Dendritic cell treated with granulocyte-macrophage colony-stimulating factor and Interleukin-4, amounts not matched to agents 40 ng/mL and 50 ng/mL, for 4 days (primary cell): Measurements from ENCODE around the gene SLC2A11.
A peak's percentile ranks its signal among the peaks of the same experiment; 100 is the strongest.
"Not testable (repeated sequence)": the region's sequence is repeated elsewhere in the genome, so short reads cannot be mapped to it uniquely, and the experiment has no call there.

Experiments used
- H3K27ac Mint-ChIP-seq: one replicate; pipeline ENCODE4 v1.8.0; 2022; ENCODE audit warnings: mild to moderate bottlenecking, mixed read lengths
- H3K27me3 Mint-ChIP-seq: one replicate; pipeline ENCODE4 v1.8.0; 2022; ENCODE audit warnings: mild to moderate bottlenecking, mixed read lengths
- H3K36me3 Mint-ChIP-seq: one replicate; pipeline ENCODE4 v1.8.0; 2022; ENCODE audit warnings: low read depth, mixed read lengths
- H3K4me1 Mint-ChIP-seq: one replicate; pipeline ENCODE4 v1.8.0; 2022; ENCODE audit warnings: low read depth, mixed read lengths
- H3K4me3 Mint-ChIP-seq: one replicate; pipeline ENCODE4 v1.8.0; 2022; ENCODE audit warnings: mild to moderate bottlenecking, moderate library complexity, mixed read lengths
- H3K9me3 Mint-ChIP-seq: one replicate; pipeline ENCODE4 v1.8.0; 2022; ENCODE audit warnings: mixed read lengths
- intact Hi-C: fragments of 100-400 bp; cut with micrococcal nuclease; formaldehyde crosslinking; loops from one replicate; pipeline ENCODE4 v1.15.0; 2022

SLC2A11 gene

GRCh38 chr22:23895599-23896144 is 38.0 kb downstream of the SLC2A11 start:
- intact Hi-C loops: loop anchor here (2.0 to 10.0 kb wide), 2 partner anchors 17 to 61 kb away; partner anchors contain the start of gene DERL3
- H3K4me1 Mint-ChIP-seq: peaks cover 49% of the 10 kb centered on the region
- peaks cover 39% of the 10 kb centered on the region for H3K36me3 Mint-ChIP-seq
- H3K9me3 Mint-ChIP-seq: no peaks in the 10 kb centered on the region
- H3K27ac Mint-ChIP-seq: no peak overlapping the region
- peak overlapping the region; percentile 96 for H3K4me3 Mint-ChIP-seq
- H3K27me3 Mint-ChIP-seq: peaks cover 7% of the 10 kb centered on the region

GRCh38 chr22:23896166-23896522 is 38.5 kb downstream of the SLC2A11 start:
- Mint-ChIP-seq H3K4me1 (peaks cover 49% of the 10 kb centered on the region), H3K27ac (no peak overlapping the region), H3K27me3 (peaks cover 7% of the 10 kb centered on the region), H3K9me3 (no peaks in the 10 kb centered on the region), H3K36me3 (peaks cover 39% of the 10 kb centered on the region), H3K4me3 (peak overlapping the region; percentile 96)
- intact Hi-C loops: loop anchor here (10.0 kb wide), 1 partner anchor 61 kb away; the partner anchor contains the start of gene DERL3

DNA sequence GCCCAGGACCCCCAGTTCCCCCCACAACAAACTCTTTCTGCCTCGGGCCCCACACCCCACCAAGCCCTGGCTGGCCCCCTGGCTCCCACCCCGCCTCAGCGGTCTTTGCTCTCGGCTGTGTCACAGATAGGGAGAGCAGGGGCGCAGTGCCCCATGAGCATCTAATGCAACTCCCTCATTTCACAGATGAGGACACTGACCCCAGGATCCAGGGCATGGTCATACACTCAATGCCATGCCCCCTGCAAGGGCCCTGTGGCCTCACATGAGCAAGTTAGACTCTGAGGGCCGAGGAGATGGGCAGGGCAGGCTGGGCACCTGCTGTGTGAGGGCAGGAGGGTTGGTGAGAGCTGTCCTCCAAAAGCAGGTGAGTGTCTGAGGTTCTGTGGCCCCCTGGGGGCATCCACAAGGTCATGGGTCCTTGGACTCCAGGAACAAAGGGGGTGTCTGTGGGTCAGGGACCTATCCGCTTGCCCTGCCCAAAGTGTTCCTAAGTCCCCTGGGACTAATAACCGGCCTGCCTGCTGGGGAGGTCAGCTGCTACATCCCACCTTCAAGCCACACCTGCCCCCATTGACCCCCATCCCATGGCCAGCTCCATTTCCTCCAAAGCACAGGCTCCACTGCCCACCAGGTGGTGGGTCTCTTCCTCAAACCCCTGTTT is 39.0 kb downstream of the SLC2A11 start:
- Mint-ChIP-seq H3K27ac (no peak overlapping the region), H3K4me3 (no peak overlapping the region), H3K4me1 (peaks cover 49% of the 10 kb centered on the region), H3K27me3 (peaks cover 6% of the 10 kb centered on the region), H3K9me3 (no peaks in the 10 kb centered on the region), H3K36me3 (peaks cover 39% of the 10 kb centered on the region)
- intact Hi-C loops: loop anchor here (10.0 kb wide), 1 partner anchor 62 kb away; the partner anchor contains the start of gene DERL3

GRCh38 chr22:23897320-23897719 is 39.6 kb downstream of the SLC2A11 start:
- no peak overlapping the region for H3K4me3 Mint-ChIP-seq
- H3K9me3 Mint-ChIP-seq: no peaks in the 10 kb centered on the region
- peaks cover 49% of the 10 kb centered on the region for H3K4me1 Mint-ChIP-seq
- H3K27ac Mint-ChIP-seq: no peak overlapping the region
- intact Hi-C loops: loop anchor here (10.0 kb wide), 1 partner anchor 63 kb away; the partner anchor contains the start of gene DERL3
- peaks cover 39% of the 10 kb centered on the region for H3K36me3 Mint-ChIP-seq
- H3K27me3 Mint-ChIP-seq: peaks cover 3% of the 10 kb centered on the region

DNA sequence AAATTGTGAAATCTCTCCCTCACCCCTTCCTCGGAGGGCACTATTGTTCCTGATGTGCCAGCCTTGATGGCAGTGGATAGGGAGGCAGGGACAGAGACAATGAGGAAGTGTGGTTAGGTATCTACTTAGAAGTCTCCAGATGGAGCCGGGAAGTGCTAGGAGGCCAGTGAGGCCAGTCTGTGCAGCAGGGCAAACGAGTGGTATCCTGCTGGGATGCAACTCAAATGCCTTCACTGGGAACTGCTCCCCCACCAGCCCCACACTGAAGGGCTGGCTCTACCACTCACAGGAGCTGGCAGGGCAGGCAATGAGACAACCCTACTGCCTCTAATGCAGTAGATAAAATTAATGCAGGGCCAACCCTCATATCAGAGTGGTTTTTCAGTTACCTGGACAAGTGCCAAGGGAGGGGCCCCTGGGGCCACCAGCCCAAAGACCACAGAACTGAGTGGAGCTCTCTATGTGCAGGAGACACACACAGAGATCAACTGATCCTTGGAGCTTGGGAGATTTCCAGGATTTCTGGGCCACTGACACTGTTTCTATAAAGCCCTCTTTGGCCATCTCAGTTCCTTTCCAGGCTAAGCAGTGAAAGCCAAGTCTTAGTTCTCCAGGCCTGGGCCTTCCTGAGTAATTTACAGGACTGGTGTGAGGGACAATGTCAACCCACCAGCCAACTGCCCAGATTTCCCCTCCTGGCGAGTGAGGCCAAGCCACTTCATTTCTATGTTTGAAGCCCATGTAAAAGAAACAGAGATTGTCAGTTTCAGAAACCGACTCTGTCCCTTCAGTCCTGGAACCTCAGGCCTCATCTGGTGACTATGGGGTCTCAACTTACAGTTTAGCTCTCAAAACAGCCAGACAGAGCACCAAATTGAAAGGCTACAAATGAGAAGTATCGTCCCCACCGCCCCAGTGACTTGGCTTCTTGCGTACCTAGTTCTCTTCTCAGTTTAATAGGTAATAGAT is 40.6 kb downstream of the SLC2A11 start:
- H3K9me3 Mint-ChIP-seq: no peaks in the 10 kb centered on the region
- peaks cover 44% of the 10 kb centered on the region for H3K4me1 Mint-ChIP-seq
- no peak overlapping the region for H3K4me3 Mint-ChIP-seq
- H3K27me3 Mint-ChIP-seq: no peaks in the 10 kb centered on the region
- intact Hi-C loops: loop anchor here (10.0 kb wide), 1 partner anchor 63 kb away; the partner anchor contains the start of gene DERL3
- H3K36me3 Mint-ChIP-seq: peaks cover 39% of the 10 kb centered on the region
- no peak overlapping the region for H3K27ac Mint-ChIP-seq

DNA sequence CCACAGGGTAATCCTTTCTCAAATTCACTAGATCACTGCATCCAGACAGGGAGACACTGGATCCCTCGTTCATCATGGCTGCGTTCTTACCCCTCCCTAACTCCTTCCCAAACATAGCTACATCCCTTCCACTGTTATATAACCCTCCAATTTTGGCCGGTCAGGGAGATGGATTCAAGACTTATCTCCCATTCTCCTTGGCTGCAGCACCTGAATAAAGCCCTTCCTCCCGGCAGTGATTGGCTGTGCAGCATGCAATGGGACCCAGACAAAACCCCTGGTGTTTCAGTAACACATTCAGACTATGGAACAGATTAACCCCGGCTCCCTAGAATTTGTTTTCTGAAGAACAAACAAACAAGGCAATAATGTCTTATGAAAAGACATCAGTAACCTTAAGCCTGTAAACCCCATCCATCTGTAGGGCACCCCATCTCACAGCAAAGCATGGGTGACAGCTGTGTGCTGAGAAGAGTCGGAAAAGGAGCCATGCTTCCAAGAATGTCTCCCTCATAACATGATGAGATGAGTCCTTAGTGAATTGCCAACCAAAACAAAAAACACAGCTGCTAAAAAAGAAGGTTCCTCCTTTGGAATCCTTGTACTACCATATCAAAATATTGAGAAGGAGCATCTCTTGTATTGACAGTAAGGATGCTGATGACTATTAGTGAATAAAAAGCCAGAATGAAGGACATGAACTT is 41.5 kb downstream of the SLC2A11 start:
- H3K36me3 Mint-ChIP-seq: peaks cover 37% of the 10 kb centered on the region
- intact Hi-C loops: loop anchor here (10.0 kb wide), 1 partner anchor 64 kb away; the partner anchor contains the start of gene DERL3
- no peaks in the 10 kb centered on the region for H3K27me3 Mint-ChIP-seq
- H3K27ac Mint-ChIP-seq: no peak overlapping the region
- H3K4me3 Mint-ChIP-seq: no peak overlapping the region
- H3K9me3 Mint-ChIP-seq: no peaks in the 10 kb centered on the region
- H3K4me1 Mint-ChIP-seq: peaks cover 36% of the 10 kb centered on the region

GRCh38 chr22:23900227-23900626 is 42.6 kb downstream of the SLC2A11 start:
- H3K4me3 Mint-ChIP-seq, H3K9me3 Mint-ChIP-seq, intact Hi-C loops, H3K27me3 Mint-ChIP-seq, H3K27ac Mint-ChIP-seq: not testable (repeated sequence)
- Mint-ChIP-seq H3K36me3 (peaks cover 27% of the 10 kb centered on the region), H3K4me1 (peaks cover 29% of the 10 kb centered on the region)

DNA sequence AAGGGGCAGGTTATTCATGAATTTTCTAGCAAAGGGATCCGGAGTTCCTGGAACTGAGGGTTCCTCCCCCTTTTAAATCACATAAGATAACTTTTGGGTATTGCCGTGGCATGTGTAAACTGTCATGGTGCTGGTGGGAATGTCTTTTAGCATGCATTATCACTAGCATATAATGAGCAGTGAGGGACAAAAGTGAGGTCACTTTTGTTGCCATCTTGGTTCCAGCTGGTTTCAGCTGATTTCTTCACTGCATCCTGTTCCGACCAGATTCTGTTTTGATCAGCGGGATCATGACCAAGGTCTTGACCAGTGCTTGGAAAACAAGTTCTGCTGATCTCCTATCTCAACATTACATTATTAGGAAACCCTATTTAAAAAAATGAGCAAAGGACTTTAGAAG is 43.9 kb downstream of the SLC2A11 start:
- Mint-ChIP-seq H3K27ac (no peak overlapping the region), H3K36me3 (peaks cover 13% of the 10 kb centered on the region), H3K27me3 (peaks cover 1% of the 10 kb centered on the region), H3K9me3 (no peaks in the 10 kb centered on the region), H3K4me1 (peaks cover 15% of the 10 kb centered on the region), H3K4me3 (no peak overlapping the region)
- intact Hi-C loops: no loop called here

DNA sequence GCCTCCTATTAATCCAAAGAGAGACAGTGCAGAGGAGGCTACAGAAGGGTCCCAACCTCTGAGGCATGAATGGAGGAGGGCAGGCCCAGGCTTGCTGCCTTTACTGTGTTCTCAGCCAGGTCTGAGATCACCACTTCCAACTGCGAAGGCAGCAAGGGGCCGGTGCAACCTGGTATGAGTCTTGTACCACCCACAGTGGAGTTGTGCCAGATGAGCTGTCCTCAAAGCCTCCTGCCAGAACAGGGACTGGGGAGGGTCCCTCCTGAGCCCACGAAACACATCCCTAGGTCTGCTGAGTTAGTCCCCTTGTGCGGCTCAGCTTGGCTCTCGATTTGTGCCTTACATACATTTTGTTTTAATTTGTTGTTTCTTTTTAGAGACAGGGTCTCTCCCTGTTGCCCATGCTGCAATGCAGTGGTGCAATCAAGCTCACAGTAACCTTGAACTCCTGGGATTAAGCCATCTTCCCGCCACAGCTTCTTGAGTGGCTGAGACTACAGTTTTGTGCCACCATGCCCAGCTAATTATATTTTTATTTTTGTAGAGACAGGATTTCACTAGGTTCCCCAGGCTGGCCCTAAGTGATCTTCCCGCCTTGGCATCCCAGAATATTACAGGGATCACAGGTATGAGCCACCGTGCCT is 45.8 kb downstream of the SLC2A11 start:
- Mint-ChIP-seq H3K36me3 (no peaks in the 10 kb centered on the region), H3K27me3 (peaks cover 1% of the 10 kb centered on the region), H3K9me3 (no peaks in the 10 kb centered on the region), H3K27ac (no peak overlapping the region), H3K4me1 (no peaks in the 10 kb centered on the region), H3K4me3 (no peak overlapping the region)
- intact Hi-C loops: no loop called here

DNA sequence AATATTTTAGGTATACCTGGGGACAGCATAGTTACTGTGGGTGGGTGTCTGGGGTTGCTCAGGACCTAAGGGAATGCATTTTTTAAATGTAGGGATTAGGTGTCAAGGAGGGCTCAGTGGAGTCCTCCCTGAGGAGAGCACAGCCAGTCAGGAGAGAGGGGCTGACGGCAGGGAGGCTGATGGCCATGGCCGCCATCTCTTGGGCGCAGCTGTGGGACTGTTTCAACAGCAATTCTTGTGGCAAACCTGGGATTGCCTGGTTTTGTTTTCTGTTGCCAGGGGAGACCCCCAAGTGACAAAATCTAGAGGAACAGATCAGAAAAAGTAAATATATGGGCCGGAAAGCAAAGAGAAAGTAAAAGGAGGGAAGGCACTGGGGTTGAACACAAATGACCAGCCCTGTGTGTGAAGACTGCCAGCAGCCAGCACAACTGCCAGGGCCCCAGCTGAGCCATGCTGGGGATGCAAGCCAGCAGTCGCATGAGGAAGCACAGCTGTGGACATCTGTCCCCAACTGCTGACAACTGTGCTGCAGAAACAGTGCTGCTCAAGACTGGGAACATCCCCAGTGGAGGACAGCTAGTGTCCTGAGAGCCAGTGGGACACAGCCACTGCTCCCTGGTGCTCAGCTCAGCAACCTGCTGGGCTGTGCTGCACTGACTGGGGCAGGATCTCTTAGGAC is 47.0 kb downstream of the SLC2A11 start:
- Mint-ChIP-seq H3K4me3 (no peak overlapping the region), H3K9me3 (no peaks in the 10 kb centered on the region), H3K27ac (no peak overlapping the region), H3K36me3 (no peaks in the 10 kb centered on the region), H3K4me1 (no peaks in the 10 kb centered on the region), H3K27me3 (peaks cover 1% of the 10 kb centered on the region)
- intact Hi-C loops: no loop called here

- intact Hi-C loops: no loop called here
- H3K9me3 Mint-ChIP-seq: no peaks in the 10 kb centered on the region
- H3K27ac Mint-ChIP-seq: no peak overlapping the region
- H3K27me3 Mint-ChIP-seq: peaks cover 1% of the 10 kb centered on the region
- H3K4me3 Mint-ChIP-seq: no peak overlapping the region
- no peaks in the 10 kb centered on the region for H3K36me3 Mint-ChIP-seq
- H3K4me1 Mint-ChIP-seq: no peaks in the 10 kb centered on the region
Observed at GRCh38 chr22:23906641-23907040, 49.0 kb downstream of the SLC2A11 start.

DNA sequence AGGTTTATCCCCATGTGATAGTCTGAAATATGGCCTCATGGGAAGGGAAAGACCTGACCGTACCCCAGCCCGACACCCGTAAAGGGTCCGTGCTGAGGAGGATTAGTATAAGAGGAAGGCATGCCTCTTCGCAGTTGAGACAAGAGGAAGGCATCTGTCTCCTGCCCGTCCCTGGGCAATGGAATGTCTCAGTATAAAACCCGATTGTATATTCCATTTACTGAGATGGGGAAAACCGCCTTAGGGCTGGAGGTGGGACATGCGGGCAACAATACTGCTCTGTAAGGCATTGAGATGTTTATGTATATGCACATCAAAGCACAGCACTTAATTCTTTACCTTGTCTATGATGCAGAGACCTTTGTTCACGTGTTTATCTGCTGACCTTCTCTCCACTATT is 49.7 kb downstream of the SLC2A11 start:
- H3K4me3 Mint-ChIP-seq, H3K27me3 Mint-ChIP-seq, intact Hi-C loops, H3K9me3 Mint-ChIP-seq, H3K27ac Mint-ChIP-seq, H3K4me1 Mint-ChIP-seq, H3K36me3 Mint-ChIP-seq: not testable (repeated sequence)
